Measurements from ENCODE around the gene NFASC.
A peak's percentile ranks its signal among the peaks of the same experiment; 100 is the strongest.

NFASC gene

GRCh38 chr1:204875255-204875654, 4.6 kb downstream of the NFASC start:
- H3K23ac ChIP-seq (ENCODE audit: low read length) = no peak overlapping the region
- H4K12ac ChIP-seq (ENCODE audit: low read depth, low read length) = no peak overlapping the region
- no peak overlapping the region for H2AFZ ChIP-seq (ENCODE audit: insufficient read depth, low read length, poor library complexity)
- H3K36me3 ChIP-seq (ENCODE audit: control insufficient read depth in 1 of 2, insufficient read depth in 2 of 2, low read length in 2 of 2) = no peaks in the 10 kb centered on the region
- H3K18ac ChIP-seq (ENCODE audit: low read length) = no peak overlapping the region
- no peak overlapping the region for H3K9ac ChIP-seq (ENCODE audit: low read length)
- H2BK120ac ChIP-seq (ENCODE audit: insufficient read depth, low read length, poor library complexity) = no peak overlapping the region
- no peaks in the 10 kb centered on the region for H3K9me3 ChIP-seq (ENCODE audit: insufficient read depth, low read depth, low read length)
- DNase-seq = no peak
- H3K14ac ChIP-seq (ENCODE audit: low read length) = no peak overlapping the region
- H3K4me3 ChIP-seq (ENCODE audit: low read depth, low read length) = no peak overlapping the region
- no peak overlapping the region for H2BK12ac ChIP-seq (ENCODE audit: low read length)
- H2BK5ac ChIP-seq (ENCODE audit: low read depth, low read length, poor library complexity) = no peak overlapping the region
- H2AK5ac ChIP-seq (ENCODE audit: low read length) = no peak overlapping the region
- no CpG with 5 or more reads among the region's 4 CpGs for WGBS (ENCODE audit: extremely low coverage, insufficient coverage, insufficient read length)
- H4K8ac ChIP-seq (ENCODE audit: low read depth, low read length) = no peak overlapping the region
- H3K27me3 ChIP-seq (ENCODE audit: insufficient read depth, low read length) = no peaks in the 10 kb centered on the region
- H3K79me1 ChIP-seq (ENCODE audit: low read length) = no peaks in the 10 kb centered on the region
- no peaks in the 10 kb centered on the region for H3K79me2 ChIP-seq (ENCODE audit: control insufficient read depth, insufficient read depth, low read length, poor library complexity)
- no peak overlapping the region for H3K27ac ChIP-seq (ENCODE audit: low read depth, low read length)
- H3K4ac ChIP-seq (ENCODE audit: low read depth, low read length) = no peak overlapping the region
- H3K4me1 ChIP-seq (ENCODE audit: control insufficient read depth in 1 of 2, insufficient read depth in 2 of 2, low read length in 2 of 2) = no peaks in the 10 kb centered on the region
- no peak overlapping the region for H3K4me2 ChIP-seq (ENCODE audit: low read length)
- no peak overlapping the region for H4K91ac ChIP-seq (ENCODE audit: low read depth, low read length)

- no peak overlapping the region for H2AFZ ChIP-seq (ENCODE audit: insufficient read depth, low read length, poor library complexity)
- DNase-seq = no peak
- no peak overlapping the region for H2AK5ac ChIP-seq (ENCODE audit: low read length)
- H2BK12ac ChIP-seq (ENCODE audit: low read length) = no peak overlapping the region
- H3K14ac ChIP-seq (ENCODE audit: low read length) = no peak overlapping the region
- peaks cover 2% of the 10 kb centered on the region for H3K9me3 ChIP-seq (ENCODE audit: insufficient read depth, low read depth, low read length)
- no peak overlapping the region for H3K27ac ChIP-seq (ENCODE audit: low read depth, low read length)
- no peak overlapping the region for H4K91ac ChIP-seq (ENCODE audit: low read depth, low read length)
- H4K8ac ChIP-seq (ENCODE audit: low read depth, low read length) = no peak overlapping the region
- no peak overlapping the region for H4K12ac ChIP-seq (ENCODE audit: low read depth, low read length)
- H3K4ac ChIP-seq (ENCODE audit: low read depth, low read length) = no peak overlapping the region
- H3K4me2 ChIP-seq (ENCODE audit: low read length) = no peak overlapping the region
- H3K79me1 ChIP-seq (ENCODE audit: low read length) = peaks cover 2% of the 10 kb centered on the region
- H2BK120ac ChIP-seq (ENCODE audit: insufficient read depth, low read length, poor library complexity) = no peak overlapping the region
- H3K18ac ChIP-seq (ENCODE audit: low read length) = no peak overlapping the region
- no peak overlapping the region for H3K4me3 ChIP-seq (ENCODE audit: low read depth, low read length)
- no peaks in the 10 kb centered on the region for H3K27me3 ChIP-seq (ENCODE audit: insufficient read depth, low read length)
- H2BK5ac ChIP-seq (ENCODE audit: low read depth, low read length, poor library complexity) = no peak overlapping the region
- peaks cover 11 to 25% of the 10 kb centered on the region in 2 experiments for H3K4me1 ChIP-seq (ENCODE audit: control insufficient read depth in 1 of 2, insufficient read depth in 2 of 2, low read length in 2 of 2)
- no peak overlapping the region for H3K23ac ChIP-seq (ENCODE audit: low read length)
- H3K36me3 ChIP-seq (ENCODE audit: control insufficient read depth in 1 of 2, insufficient read depth in 2 of 2, low read length in 2 of 2) = no peaks in the 10 kb centered on the region
- H3K9ac ChIP-seq (ENCODE audit: low read length) = no peak overlapping the region
- H3K79me2 ChIP-seq (ENCODE audit: control insufficient read depth, insufficient read depth, low read length, poor library complexity) = no peaks in the 10 kb centered on the region
- WGBS (ENCODE audit: extremely low coverage, insufficient coverage, insufficient read length) = no CpG with 5 or more reads among the region's 5 CpGs
Observed at GRCh38 chr1:204878621-204879234, 8.1 kb downstream of the NFASC start.

- no peak overlapping the region for H4K91ac ChIP-seq (ENCODE audit: low read depth, low read length)
- peaks cover 11 to 25% of the 10 kb centered on the region in 2 experiments for H3K4me1 ChIP-seq (ENCODE audit: control insufficient read depth in 1 of 2, insufficient read depth in 2 of 2, low read length in 2 of 2)
- H3K79me1 ChIP-seq (ENCODE audit: low read length) = peaks cover 2% of the 10 kb centered on the region
- H3K27ac ChIP-seq (ENCODE audit: low read depth, low read length) = no peak overlapping the region
- no peak overlapping the region for H3K18ac ChIP-seq (ENCODE audit: low read length)
- H3K9ac ChIP-seq (ENCODE audit: low read length) = no peak overlapping the region
- no peak overlapping the region for H3K4ac ChIP-seq (ENCODE audit: low read depth, low read length)
- peaks cover 2% of the 10 kb centered on the region for H3K9me3 ChIP-seq (ENCODE audit: insufficient read depth, low read depth, low read length)
- H2BK120ac ChIP-seq (ENCODE audit: insufficient read depth, low read length, poor library complexity) = no peak overlapping the region
- no peaks in the 10 kb centered on the region for H3K27me3 ChIP-seq (ENCODE audit: insufficient read depth, low read length)
- no peaks in the 10 kb centered on the region for H3K36me3 ChIP-seq (ENCODE audit: control insufficient read depth in 1 of 2, insufficient read depth in 2 of 2, low read length in 2 of 2)
- no peak overlapping the region for H3K4me3 ChIP-seq (ENCODE audit: low read depth, low read length)
- no peak overlapping the region for H3K23ac ChIP-seq (ENCODE audit: low read length)
- H3K14ac ChIP-seq (ENCODE audit: low read length) = no peak overlapping the region
- WGBS (ENCODE audit: extremely low coverage, insufficient coverage, insufficient read length) = no CpG with 5 or more reads among the region's 3 CpGs
- no peaks in the 10 kb centered on the region for H3K79me2 ChIP-seq (ENCODE audit: control insufficient read depth, insufficient read depth, low read length, poor library complexity)
- no peak overlapping the region for H2BK12ac ChIP-seq (ENCODE audit: low read length)
- no peak overlapping the region for H4K8ac ChIP-seq (ENCODE audit: low read depth, low read length)
- no peak overlapping the region for H2BK5ac ChIP-seq (ENCODE audit: low read depth, low read length, poor library complexity)
- no peak overlapping the region for H2AK5ac ChIP-seq (ENCODE audit: low read length)
- no peak overlapping the region for H4K12ac ChIP-seq (ENCODE audit: low read depth, low read length)
- no peak overlapping the region for H3K4me2 ChIP-seq (ENCODE audit: low read length)
- no peak for DNase-seq
- H2AFZ ChIP-seq (ENCODE audit: insufficient read depth, low read length, poor library complexity) = no peak overlapping the region
Observed at GRCh38 chr1:204879351-204879750, 8.7 kb downstream of the NFASC start.

- no peak overlapping the region for H4K8ac ChIP-seq (ENCODE audit: low read depth, low read length)
- no peaks in the 10 kb centered on the region for H3K79me2 ChIP-seq (ENCODE audit: control insufficient read depth, insufficient read depth, low read length, poor library complexity)
- no peak overlapping the region for H4K91ac ChIP-seq (ENCODE audit: low read depth, low read length)
- no CpG with 5 or more reads among the region's 7 CpGs for WGBS (ENCODE audit: extremely low coverage, insufficient coverage, insufficient read length)
- no peaks in the 10 kb centered on the region for H3K27me3 ChIP-seq (ENCODE audit: insufficient read depth, low read length)
- H3K9me3 ChIP-seq (ENCODE audit: insufficient read depth, low read depth, low read length) = peaks cover 2% of the 10 kb centered on the region
- DNase-seq = no peak
- H3K18ac ChIP-seq (ENCODE audit: low read length) = no peak overlapping the region
- H3K4me3 ChIP-seq (ENCODE audit: low read depth, low read length) = peak overlapping the region; percentile 1
- H3K4me1 ChIP-seq (ENCODE audit: control insufficient read depth in 1 of 2, insufficient read depth in 2 of 2, low read length in 2 of 2) = peaks cover 11 to 25% of the 10 kb centered on the region in 2 experiments
- no peak overlapping the region for H2BK120ac ChIP-seq (ENCODE audit: insufficient read depth, low read length, poor library complexity)
- H2BK12ac ChIP-seq (ENCODE audit: low read length) = no peak overlapping the region
- peaks cover 2% of the 10 kb centered on the region for H3K79me1 ChIP-seq (ENCODE audit: low read length)
- no peak overlapping the region for H2AK5ac ChIP-seq (ENCODE audit: low read length)
- H3K23ac ChIP-seq (ENCODE audit: low read length) = no peak overlapping the region
- no peak overlapping the region for H2AFZ ChIP-seq (ENCODE audit: insufficient read depth, low read length, poor library complexity)
- no peaks in the 10 kb centered on the region for H3K36me3 ChIP-seq (ENCODE audit: control insufficient read depth in 1 of 2, insufficient read depth in 2 of 2, low read length in 2 of 2)
- no peak overlapping the region for H3K4me2 ChIP-seq (ENCODE audit: low read length)
- H2BK5ac ChIP-seq (ENCODE audit: low read depth, low read length, poor library complexity) = no peak overlapping the region
- H3K9ac ChIP-seq (ENCODE audit: low read length) = no peak overlapping the region
- H3K27ac ChIP-seq (ENCODE audit: low read depth, low read length) = no peak overlapping the region
- H4K12ac ChIP-seq (ENCODE audit: low read depth, low read length) = no peak overlapping the region
- H3K14ac ChIP-seq (ENCODE audit: low read length) = no peak overlapping the region
- no peak overlapping the region for H3K4ac ChIP-seq (ENCODE audit: low read depth, low read length)
Observed at GRCh38 chr1:204880906-204881305, 10.2 kb downstream of the NFASC start.

Measured in trophoblast cell (in vitro differentiated cells and primary cell).